ENCODE measurements around the gene AUTS2.
A peak's percentile ranks its signal among the peaks of the same experiment; 100 is the strongest.

AUTS2 gene

GRCh38 chr7:69799990-69800389 lies 201.7 kb downstream of the AUTS2 start:
- DNase-seq, result no peak

GRCh38 chr7:69800495-69800894 lies 202.2 kb downstream of the AUTS2 start:
- DNase-seq, result no peak

GRCh38 chr7:69801729-69802682 lies 203.7 kb downstream of the AUTS2 start:
- DNase-seq, result no peak

- DNase-seq, result no peak
Observed at GRCh38 chr7:69803699-69804516, 205.6 kb downstream of the AUTS2 start.

GRCh38 chr7:69804962-69805361 lies 206.7 kb downstream of the AUTS2 start:
- no peak for DNase-seq

- DNase-seq, result no peak
Observed at GRCh38 chr7:69808391-69808790, 210.1 kb downstream of the AUTS2 start.

GRCh38 chr7:69811476-69812308 lies 213.4 kb downstream of the AUTS2 start:
- DNase-seq, result no peak

GRCh38 chr7:69812756-69813155 lies 214.5 kb downstream of the AUTS2 start:
- DNase-seq, result no peak

GRCh38 chr7:69813637-69814240 lies 215.5 kb downstream of the AUTS2 start:
- no peak for DNase-seq

- no peak for DNase-seq
Observed at GRCh38 chr7:69814421-69814962, 216.2 kb downstream of the AUTS2 start.

- no peak for DNase-seq
Observed at GRCh38 chr7:69816501-69816900, 218.2 kb downstream of the AUTS2 start.

- no peak for DNase-seq
Observed at GRCh38 chr7:69817121-69817520, 218.8 kb downstream of the AUTS2 start.

GRCh38 chr7:69817841-69818635 lies 219.8 kb downstream of the AUTS2 start:
- DNase-seq, result no peak

- no peak for DNase-seq
Observed at GRCh38 chr7:69818636-69819332, 220.5 kb downstream of the AUTS2 start.

- no peak for DNase-seq
Observed at GRCh38 chr7:69819333-69819705, 221.0 kb downstream of the AUTS2 start.

- no peak for DNase-seq
Observed at GRCh38 chr7:69820479-69821192, 222.4 kb downstream of the AUTS2 start.

GRCh38 chr7:69822386-69822785 lies 224.1 kb downstream of the AUTS2 start:
- no peak for DNase-seq

- DNase-seq, result peak; percentile 96
Observed at GRCh38 chr7:69823151-69823744, 225.0 kb downstream of the AUTS2 start.

- DNase-seq, result no peak
Observed at GRCh38 chr7:69825113-69825972, 227.1 kb downstream of the AUTS2 start.
